MM.1S (cell line): ENCODE measurements around the gene ZBTB39.

Experiments used
- DNase-seq: peaks from one replicate; pipeline ENCODE4 v3.0.0-alpha.2; 2015
- H2AFZ ChIP-seq: fragments of 300-600 bp; sonication (generic); 2 replicates; pipeline ENCODE4 v1.6.0; 2016; ENCODE audit warnings: antibody characterized with exemption, low read length
- H3F3A ChIP-seq: fragments of 300-600 bp; sonication (generic); 2 replicates; pipeline ENCODE4 v1.6.1; 2016; ENCODE audit warnings: mild to moderate bottlenecking, antibody characterized with exemption, low read length, moderate library complexity, mixed read lengths; ENCODE audit not compliant: insufficient read depth
- H3K27ac ChIP-seq: fragments of 300-600 bp; sonication (generic); 2 replicates; pipeline ENCODE4 v1.5.1; 2016; ENCODE audit warnings: mild to moderate bottlenecking, low read length
- H3K27me3 ChIP-seq: fragments of 300-600 bp; sonication (generic); replicated peaks from 2 replicates; pipeline ENCODE4 v1.6.0; 2016; ENCODE audit warnings: low read length; ENCODE audit not compliant: insufficient read depth
- H3K36me3 ChIP-seq: fragments of 300-600 bp; sonication (generic); replicated peaks from 2 replicates; pipeline ENCODE4 v1.6.1; 2016; ENCODE audit warnings: mild to moderate bottlenecking, low read length, mixed read lengths; ENCODE audit not compliant: insufficient read depth
- H3K4me1 ChIP-seq: fragments of 300-600 bp; sonication (generic); 2 replicates; pipeline ENCODE4 v1.6.1; 2016; ENCODE audit warnings: low read length, mixed read lengths
- H3K4me2 ChIP-seq: fragments of 300-600 bp; sonication (generic); 2 replicates; pipeline ENCODE4 v1.6.0; 2016; ENCODE audit warnings: low read depth, low read length
- H3K4me3 ChIP-seq: fragments of 300-600 bp; sonication (generic); 2 replicates; pipeline ENCODE4 v1.5.1; 2016; ENCODE audit warnings: low read length, mixed read lengths
- H3K79me2 ChIP-seq: fragments of 300-600 bp; sonication (generic); 2 replicates; pipeline ENCODE4 v1.6.1; 2016; ENCODE audit warnings: mixed run types, low read length, mixed read lengths
- H3K9ac ChIP-seq: fragments of 300-600 bp; sonication (generic); 2 replicates; pipeline ENCODE4 v1.6.1; 2016; ENCODE audit warnings: low read length, mixed read lengths
- H3K9me2 ChIP-seq: fragments of 300-600 bp; sonication (generic); replicated peaks from 2 replicates; pipeline ENCODE4 v1.6.1; 2016; ENCODE audit warnings: mild to moderate bottlenecking, low read length, mixed read lengths; ENCODE audit not compliant: insufficient read depth
- H3K9me3 ChIP-seq: fragments of 300-600 bp; sonication (generic); replicated peaks from 2 replicates; pipeline ENCODE4 v1.6.1; 2016; ENCODE audit warnings: mild to moderate bottlenecking, low read length, mixed read lengths; ENCODE audit not compliant: insufficient read depth
- H4K20me1 ChIP-seq: fragments of 300-600 bp; sonication (generic); 2 replicates; pipeline ENCODE4 v1.6.1; 2016; ENCODE audit warnings: mild to moderate bottlenecking, low read length, moderate library complexity, mixed read lengths; ENCODE audit not compliant: insufficient read depth
- CTCF ChIP-seq: fragments of 300-600 bp; sonication (generic); IDR thresholded peaks from 2 replicates; pipeline ENCODE4 v1.5.1; 2016; ENCODE audit warnings: antibody characterized with exemption, low read length, mixed read lengths
- EZH2 ChIP-seq: fragments of 300-600 bp; sonication (generic); optimal IDR thresholded peaks from 2 replicates; pipeline ENCODE3; 2017; ENCODE audit warnings: low read depth, mild to moderate bottlenecking, antibody characterized with exemption, low read length, mixed read lengths
- EZH2phosphoT487 ChIP-seq: fragments of 300-600 bp; sonication (generic); IDR thresholded peaks from 2 replicates; pipeline ENCODE4 v1.6.1; 2018; ENCODE audit warnings: antibody characterized with exemption, low read length

ZBTB39 gene

DNA sequence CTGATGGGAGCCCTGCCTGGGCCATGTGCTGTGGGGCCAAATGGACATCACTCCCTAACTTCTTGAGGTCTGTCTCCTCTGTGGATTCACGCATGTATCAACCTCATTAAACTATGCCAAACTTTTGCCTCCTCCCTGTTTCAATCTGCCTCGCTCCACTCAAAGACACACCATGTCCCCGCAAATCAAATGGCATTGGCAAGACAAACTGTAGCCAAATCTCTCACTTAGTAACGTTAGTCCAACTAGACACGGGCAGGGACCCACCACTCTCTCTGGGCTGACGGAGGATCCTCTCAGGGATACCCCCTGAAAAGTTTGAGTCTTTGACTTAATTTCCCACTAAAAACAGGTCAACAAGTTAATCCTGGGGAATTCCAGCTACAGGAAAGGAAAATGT lies 8.0 kb downstream of the ZBTB39 start:
- Histone ChIP-seq H3K9me3 (no peaks in the 10 kb centered on the region), H3K4me3 (no peak overlapping the region), H3K4me2 (peak overlapping the region; percentile 31), H3K36me3 (no peaks in the 10 kb centered on the region), H3K9ac (no peak overlapping the region), H3F3A (peaks cover 3% of the 10 kb centered on the region; the same call in 1 of the 2 replicates), H3K79me2 (peaks cover 42% of the 10 kb centered on the region), H3K9me2 (no peaks in the 10 kb centered on the region), H3K27ac (peak overlapping the region; percentile 56; the same call in 1 of the 2 replicates), H3K27me3 (no peaks in the 10 kb centered on the region), H3K4me1 (peaks cover 15% of the 10 kb centered on the region), H2AFZ (no peak overlapping the region), H4K20me1 (no peaks in the 10 kb centered on the region)
- DNase-seq: no peak
- TF ChIP-seq CTCF (no peak), EZH2phosphoT487 (no peak), EZH2 (no peak)

- H3K27me3 ChIP-seq: no peaks in the 10 kb centered on the region
- H3K9me3 ChIP-seq: no peaks in the 10 kb centered on the region
- no peak overlapping the region for H3K27ac ChIP-seq
- no peaks in the 10 kb centered on the region for H3K9me2 ChIP-seq
- H3K4me2 ChIP-seq: no peak overlapping the region
- no peaks in the 10 kb centered on the region for H4K20me1 ChIP-seq
- H2AFZ ChIP-seq: no peak overlapping the region
- peaks cover 7% of the 10 kb centered on the region; the same call in 1 of the 2 replicates for H3F3A ChIP-seq
- DNase-seq: no peak
- H3K9ac ChIP-seq: no peak overlapping the region
- H3K4me1 ChIP-seq: peaks cover 17% of the 10 kb centered on the region
- no peak overlapping the region for H3K4me3 ChIP-seq
- peaks cover 38% of the 10 kb centered on the region for H3K79me2 ChIP-seq
- H3K36me3 ChIP-seq: no peaks in the 10 kb centered on the region
- TF ChIP-seq CTCF (no peak), EZH2phosphoT487 (no peak), EZH2 (no peak)
These were observed 9.4 kb downstream of the ZBTB39 start for GRCh38 chr12:56996793-56997545.

DNA sequence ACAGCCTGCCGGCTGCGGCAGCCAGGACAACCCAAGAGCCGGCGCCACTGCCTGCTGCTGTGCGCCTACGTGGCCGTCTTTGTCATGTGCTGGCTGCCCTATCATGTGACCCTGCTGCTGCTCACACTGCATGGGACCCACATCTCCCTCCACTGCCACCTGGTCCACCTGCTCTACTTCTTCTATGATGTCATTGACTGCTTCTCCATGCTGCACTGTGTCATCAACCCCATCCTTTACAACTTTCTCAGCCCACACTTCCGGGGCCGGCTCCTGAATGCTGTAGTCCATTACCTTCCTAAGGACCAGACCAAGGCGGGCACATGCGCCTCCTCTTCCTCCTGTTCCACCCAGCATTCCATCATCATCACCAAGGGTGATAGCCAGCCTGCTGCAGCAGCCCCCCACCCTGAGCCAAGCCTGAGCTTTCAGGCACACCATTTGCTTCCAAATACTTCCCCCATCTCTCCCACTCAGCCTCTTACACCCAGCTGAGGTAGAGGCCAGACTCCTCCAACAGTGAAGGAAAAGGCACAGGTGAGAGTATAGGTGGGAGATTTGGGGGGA lies 10.3 kb downstream of the ZBTB39 start:
- Histone ChIP-seq H4K20me1 (no peaks in the 10 kb centered on the region), H3K9me2 (no peaks in the 10 kb centered on the region), H3K4me3 (no peak overlapping the region), H3K36me3 (no peaks in the 10 kb centered on the region), H3K4me2 (no peak overlapping the region), H3K4me1 (peaks cover 27% of the 10 kb centered on the region), H2AFZ (no peak overlapping the region), H3K9ac (no peak overlapping the region), H3K9me3 (no peaks in the 10 kb centered on the region), H3K27ac (no peak overlapping the region), H3F3A (peaks cover 15% of the 10 kb centered on the region), H3K27me3 (no peaks in the 10 kb centered on the region), H3K79me2 (peaks cover 28% of the 10 kb centered on the region)
- no peak for DNase-seq
- TF ChIP-seq CTCF (no peak), EZH2phosphoT487 (no peak)
